Measurements from ENCODE around the gene BORCS6. TPM values are rescaled to one million over a fixed set of nuclear protein-coding genes. Genes with fewer than 3 reads are reported as not detected.

Gene BORCS6
- total and polyA plus RNA-seq, 2 experiments from 2014 or later: 3.4 to 5.6 TPM

DNA sequence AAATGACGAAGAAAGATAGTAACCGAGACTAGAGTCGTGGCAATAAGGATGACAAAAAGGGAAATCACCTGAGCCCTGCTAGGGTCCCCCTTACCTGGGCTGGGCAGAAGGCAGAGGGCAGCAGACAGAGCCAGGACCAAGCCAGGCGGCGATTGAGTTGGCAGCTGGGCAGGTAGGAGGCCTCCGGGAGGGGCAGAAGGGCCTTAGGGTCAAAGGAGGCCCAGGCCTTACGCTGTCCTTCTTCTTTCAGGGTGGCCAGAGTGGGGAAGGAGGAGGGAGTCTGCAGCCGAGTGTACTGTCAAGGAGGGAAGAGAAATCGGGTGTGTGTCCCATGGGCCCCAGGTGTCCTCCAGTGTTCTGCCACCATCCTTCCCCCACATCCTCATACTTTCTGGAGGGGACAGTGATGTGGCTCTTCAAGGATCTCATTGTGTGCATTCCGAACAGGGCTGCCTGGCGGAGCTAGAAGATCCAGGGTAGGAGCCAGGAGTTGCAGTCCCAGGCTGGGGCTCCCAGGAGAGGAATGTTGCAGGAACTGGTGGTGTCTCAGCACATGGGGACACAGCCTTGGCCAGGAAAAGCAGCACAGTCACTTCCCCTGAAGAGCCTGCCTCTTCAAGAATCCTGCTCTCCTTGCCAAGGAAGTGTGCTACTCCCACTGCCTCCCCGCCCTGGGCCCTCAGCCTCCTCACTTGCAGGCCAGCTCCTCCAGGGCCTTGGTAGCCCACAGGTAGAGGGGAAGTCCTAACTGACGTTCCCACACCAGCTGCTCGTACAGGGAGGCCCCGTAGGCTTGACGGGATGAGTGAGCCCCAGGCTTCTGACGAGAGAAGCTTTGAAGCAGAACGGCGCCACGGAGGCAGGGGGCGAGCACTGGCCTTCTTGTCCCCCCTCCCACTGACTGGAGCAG is 44.6 kb upstream of the BORCS6 start:
- H3K9me2 ChIP-seq (ENCODE audit: insufficient read depth): no peaks in the 10 kb centered on the region
- H3K4me3 ChIP-seq: no peak overlapping the region
- no peaks in the 10 kb centered on the region for H4K20me1 ChIP-seq (ENCODE audit: insufficient read depth)
- no peak overlapping the region for H3K4me2 ChIP-seq (ENCODE audit: unreplicated experiment)
- no peak overlapping the region for H2AFZ ChIP-seq
- H3K79me2 ChIP-seq (ENCODE audit: insufficient read depth): no peaks in the 10 kb centered on the region
- 89 to 90% methylated on average over 21 of the region's 21 CpGs for WGBS, 2 experiments (ENCODE audit: low coverage in 1 of 2, low lambda C conversion rate in 2 of 2, missing lambda C conversion rate in 2 of 2)
- H3K4me1 ChIP-seq (ENCODE audit: insufficient read depth): no peaks in the 10 kb centered on the region
- H3F3A ChIP-seq (ENCODE audit: insufficient read depth): no peaks in the 10 kb centered on the region
- in situ Hi-C loops (cut with MboI): no loop called here
- DNase-seq: no peak
- no peak overlapping the region for H3K27ac ChIP-seq
- no peak overlapping the region for H3K9ac ChIP-seq
- H3K27me3 ChIP-seq (replicated peaks; ENCODE audit: insufficient read depth): no peaks in the 10 kb centered on the region
- no peaks in the 10 kb centered on the region for H3K9me3 ChIP-seq (ENCODE audit: low read depth)
- H3K36me3 ChIP-seq (ENCODE audit: low read depth): 0 out of 2 replicates have a peak, but pooled peaks cover 8% of the 10 kb centered on the region
- TF ChIP-seq EZH2phosphoT487 (IDR thresholded peaks at IDR 0.05; ENCODE audit: insufficient read depth, low read depth): no peak
- no peak for TF ChIP-seq EZH2 (IDR thresholded peaks at IDR 0.05; ENCODE audit: insufficient read depth, poor library complexity, severe bottlenecking)

DNA sequence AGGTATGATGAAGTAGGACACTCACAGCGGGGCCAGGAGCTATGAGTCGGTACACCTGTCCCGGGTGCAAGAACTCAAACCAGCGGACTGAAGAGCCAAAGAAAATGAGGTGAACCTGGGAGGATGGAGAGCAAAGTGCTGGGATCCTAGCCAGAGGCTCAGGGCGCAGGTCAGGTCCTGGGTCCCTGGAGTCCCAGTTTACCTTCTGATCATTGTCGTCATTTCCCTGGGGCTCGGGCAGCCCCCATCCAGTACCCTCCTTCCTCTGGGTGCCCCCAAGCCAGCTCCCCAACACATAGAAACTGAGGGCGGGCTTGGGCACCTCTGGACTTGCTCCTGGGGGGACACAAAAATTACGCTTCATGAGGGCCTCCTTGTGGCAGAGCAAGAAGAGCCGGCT is 41.7 kb upstream of the BORCS6 start:
- 92 to 97% methylated on average over 9 to 10 of the region's 10 CpGs for whole genome bisulfite sequencing, 2 experiments (ENCODE audit: low coverage in 1 of 2, low lambda C conversion rate in 2 of 2, missing lambda C conversion rate in 2 of 2)
- peaks cover 10% of the 10 kb centered on the region for H3F3A ChIP-seq (ENCODE audit: insufficient read depth)
- H3K9ac ChIP-seq: no peak overlapping the region
- H3K27ac ChIP-seq: no peak overlapping the region
- H2AFZ ChIP-seq: no peak overlapping the region
- H3K27me3 ChIP-seq (replicated peaks; ENCODE audit: insufficient read depth): no peaks in the 10 kb centered on the region
- H3K4me1 ChIP-seq (ENCODE audit: insufficient read depth): peaks cover 5% of the 10 kb centered on the region; the same call in 1 of the 2 replicates
- H3K79me2 ChIP-seq (ENCODE audit: insufficient read depth): no peaks in the 10 kb centered on the region
- TF ChIP-seq EZH2phosphoT487 (IDR thresholded peaks at IDR 0.05; ENCODE audit: insufficient read depth, low read depth) (no peak), EZH2 (IDR thresholded peaks at IDR 0.05; ENCODE audit: insufficient read depth, poor library complexity, severe bottlenecking) (no peak)
- H3K9me2 ChIP-seq (ENCODE audit: insufficient read depth): no peaks in the 10 kb centered on the region
- H3K4me2 ChIP-seq (ENCODE audit: unreplicated experiment): no peak overlapping the region
- H4K20me1 ChIP-seq (ENCODE audit: insufficient read depth): no peaks in the 10 kb centered on the region
- in situ Hi-C loops (cut with MboI): no loop called here
- no peaks in the 10 kb centered on the region for H3K9me3 ChIP-seq (ENCODE audit: low read depth)
- H3K4me3 ChIP-seq: no peak overlapping the region
- 0 out of 2 replicates have a peak, but pooled peaks cover 8% of the 10 kb centered on the region for H3K36me3 ChIP-seq (ENCODE audit: low read depth)
- DNase-seq: no peak

DNA sequence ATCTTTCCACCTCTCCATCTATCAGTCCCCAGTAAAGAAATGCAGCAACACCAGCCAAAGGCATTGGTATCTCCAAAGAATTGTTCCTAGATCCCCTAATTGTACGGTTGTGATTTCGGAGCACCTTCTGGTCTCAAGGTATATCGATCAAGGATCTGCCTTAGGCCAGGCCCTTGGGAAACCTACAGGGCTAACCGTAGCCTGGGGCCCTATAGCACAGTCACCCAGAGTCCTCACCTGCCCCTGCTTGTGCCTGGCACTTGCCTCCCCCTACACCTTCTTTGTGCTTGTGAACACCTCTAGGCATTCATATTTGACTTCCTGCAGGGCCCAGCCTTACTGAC is 37.2 kb upstream of the BORCS6 start:
- Histone ChIP-seq H4K20me1 (ENCODE audit: insufficient read depth) (no peaks in the 10 kb centered on the region), H3K9ac (peak overlapping the region; percentile 73), H3K4me3 (peak overlapping the region; percentile 65), H3K27me3 (replicated peaks; ENCODE audit: insufficient read depth) (no peaks in the 10 kb centered on the region), H3K9me2 (ENCODE audit: insufficient read depth) (no peaks in the 10 kb centered on the region), H3K9me3 (ENCODE audit: low read depth) (no peaks in the 10 kb centered on the region), H3K27ac (peak overlapping the region; percentile 87), H3K79me2 (ENCODE audit: insufficient read depth) (no peaks in the 10 kb centered on the region), H3F3A (ENCODE audit: insufficient read depth) (peaks cover 41% of the 10 kb centered on the region), H3K4me1 (ENCODE audit: insufficient read depth) (peaks cover 12% of the 10 kb centered on the region; the same call in 1 of the 2 replicates), H3K4me2 (ENCODE audit: unreplicated experiment) (peak overlapping the region; percentile 80), H2AFZ (peak overlapping the region; percentile 48; the same call in 1 of the 2 replicates), H3K36me3 (ENCODE audit: low read depth) (no peaks in the 10 kb centered on the region)
- TF ChIP-seq EZH2 (IDR thresholded peaks at IDR 0.05; ENCODE audit: insufficient read depth, poor library complexity, severe bottlenecking): no peak
- TF ChIP-seq EZH2phosphoT487 (IDR thresholded peaks at IDR 0.05; ENCODE audit: insufficient read depth, low read depth): no peak
- peak; percentile 12 for DNase-seq
- in situ Hi-C loops (cut with MboI): no loop called here
- WGBS, 2 experiments (ENCODE audit: low coverage in 1 of 2, low lambda C conversion rate in 2 of 2, missing lambda C conversion rate in 2 of 2): 89 to 90% methylated on average over 4 of the region's 4 CpGs

- no peaks in the 10 kb centered on the region for H3K79me2 ChIP-seq (ENCODE audit: insufficient read depth)
- H3K27ac ChIP-seq: peak overlapping the region; percentile 87
- H3K4me1 ChIP-seq (ENCODE audit: insufficient read depth): peaks cover 12% of the 10 kb centered on the region; the same call in 1 of the 2 replicates
- H3K9me3 ChIP-seq (ENCODE audit: low read depth): no peaks in the 10 kb centered on the region
- H3K9ac ChIP-seq: peak overlapping the region; percentile 73
- H3K27me3 ChIP-seq (replicated peaks; ENCODE audit: insufficient read depth): no peaks in the 10 kb centered on the region
- no peaks in the 10 kb centered on the region for H3K9me2 ChIP-seq (ENCODE audit: insufficient read depth)
- TF ChIP-seq EZH2 (IDR thresholded peaks at IDR 0.05; ENCODE audit: insufficient read depth, poor library complexity, severe bottlenecking) (no peak), EZH2phosphoT487 (IDR thresholded peaks at IDR 0.05; ENCODE audit: insufficient read depth, low read depth) (no peak)
- peak; percentile 95 for DNase-seq
- H3F3A ChIP-seq (ENCODE audit: insufficient read depth): peaks cover 44% of the 10 kb centered on the region
- in situ Hi-C loops (cut with MboI): no loop called here
- H4K20me1 ChIP-seq (ENCODE audit: insufficient read depth): no peaks in the 10 kb centered on the region
- WGBS, 2 experiments (ENCODE audit: low coverage in 1 of 2, low lambda C conversion rate in 2 of 2, missing lambda C conversion rate in 2 of 2): 3% methylated on average over 32 of the region's 32 CpGs
- H3K4me3 ChIP-seq: peak overlapping the region; percentile 65
- peak overlapping the region; percentile 48; the same call in 1 of the 2 replicates for H2AFZ ChIP-seq
- peak overlapping the region; percentile 80 for H3K4me2 ChIP-seq (ENCODE audit: unreplicated experiment)
- H3K36me3 ChIP-seq (ENCODE audit: low read depth): no peaks in the 10 kb centered on the region
Measured at GRCh38 chr17:8226536-8227237, 36.7 kb upstream of the BORCS6 start.
